Measurements from ENCODE around the gene SPRED2.

SPRED2 gene

GRCh38 chr2:65277791-65278483, 154.5 kb downstream of the SPRED2 start:
- DNase-seq (ENCODE audit: low read depth) = no peak

- DNase-seq (ENCODE audit: low read depth) = no peak
These were observed 155.3 kb downstream of the SPRED2 start for GRCh38 chr2:65277118-65277517.

GRCh38 chr2:65276609-65277008, 155.8 kb downstream of the SPRED2 start:
- no peak for DNase-seq (ENCODE audit: low read depth)

GRCh38 chr2:65275141-65275915, 157.1 kb downstream of the SPRED2 start:
- DNase-seq (ENCODE audit: low read depth) = no peak

GRCh38 chr2:65273344-65273743, 159.1 kb downstream of the SPRED2 start:
- no peak for DNase-seq (ENCODE audit: low read depth)

GRCh38 chr2:65268957-65269356, 163.4 kb downstream of the SPRED2 start:
- no peak for DNase-seq (ENCODE audit: low read depth)

- DNase-seq (ENCODE audit: low read depth) = no peak
These were observed 165.4 kb downstream of the SPRED2 start for GRCh38 chr2:65267008-65267407.

GRCh38 chr2:65265671-65266045, 166.7 kb downstream of the SPRED2 start:
- no peak for DNase-seq (ENCODE audit: low read depth)

- DNase-seq (ENCODE audit: low read depth) = no peak
These were observed 167.4 kb downstream of the SPRED2 start for GRCh38 chr2:65264821-65265670.

- no peak for DNase-seq (ENCODE audit: low read depth)
These were observed 168.4 kb downstream of the SPRED2 start for GRCh38 chr2:65263986-65264385.

- DNase-seq (ENCODE audit: low read depth) = no peak
These were observed 169.1 kb downstream of the SPRED2 start for GRCh38 chr2:65263262-65263661.

GRCh38 chr2:65261676-65262075, 170.7 kb downstream of the SPRED2 start:
- no peak for DNase-seq (ENCODE audit: low read depth)

All from activated T-cell treated with anti-CD3 and anti-CD28 coated beads for 48 hours (primary cell).